ENCODE data around the gene TUT1.

- TF ChIP-seq CTCF (IDR thresholded peaks at IDR 0.05) (no peak), POLR2A (IDR thresholded peaks at IDR 0.05) (no peak)
These were observed 9.2 kb upstream of the TUT1 start for GRCh38 chr11:62600367-62601121.
